Stomach (tissue), 9 donors: ENCODE measurements around the gene MAP4K5. TPM values are rescaled to one million over a fixed set of nuclear protein-coding genes. Genes with fewer than 3 reads are reported as not detected.

ENCODE experiments used
- DNase-seq, 2 donors: peaks; one replicate each; pipeline versions ENCODE4 v3.0.0 to v3.0.0-alpha.2; 2013 to 2019
- H3K27ac ChIP-seq, 5 donors: fragments of 200-600 bp in 4 of 5; sonication (generic) in 4 of 5; one replicate each; pipeline ENCODE4 v1.5.1; 2013 to 2019; ENCODE audit warnings: mild to moderate bottlenecking in 1 of 5, moderate library complexity in 1 of 5
- H3K27me3 ChIP-seq, 3 donors: fragments of 200-600 bp; sonication (generic); one replicate each; pipeline ENCODE4 v1.5.1; 2017 to 2019; ENCODE audit warnings: mixed run types in 1 of 3
- H3K36me3 ChIP-seq, 4 donors: fragments of 200-600 bp; sonication (generic); 1 replicate in 3 of 4; 2 replicates in 1 of 4; pipeline ENCODE4 v1.5.1; 2016 to 2019
- H3K4me1 ChIP-seq, 4 donors: fragments of 200-600 bp; sonication (generic); one replicate each; pipeline ENCODE4 v1.5.1; 2016 to 2019
- H3K4me3 ChIP-seq, 4 donors: fragments of 200-600 bp; sonication (generic) in 3 of 4; one replicate each; pipeline ENCODE4 v1.5.1; 2016 to 2019; ENCODE audit warnings: mild to moderate bottlenecking in 1 of 4
- H3K9me3 ChIP-seq, 4 donors: fragments of 200-600 bp; sonication (generic); one replicate each; pipeline ENCODE4 v1.5.1; 2016 to 2019
- EP300 ChIP-seq: sonication (generic); formaldehyde crosslinking; IDR thresholded peaks from one replicate; pipeline ENCODE4 v1.6.1; 2017; ENCODE audit warnings: antibody characterized with exemption
- POLR2A ChIP-seq, 4 donors: fragments of 450-650 bp; IDR thresholded peaks; one replicate each; pipeline ENCODE4 v1.6.1; 2016; ENCODE audit warnings: antibody characterized with exemption in 4 of 4, control low read depth in 2 of 4, mild to moderate bottlenecking in 1 of 4, moderate library complexity in 1 of 4
- POLR2AphosphoS5 ChIP-seq, 3 donors: sonication (generic); formaldehyde crosslinking; IDR thresholded peaks; one replicate each; pipeline ENCODE4 v1.6.1; 2016; ENCODE audit warnings: antibody characterized with exemption in 3 of 3
- WGBS, 5 donors: extraction: QIAGEN DNeasy Blood & Tissue Kit in 3 of 5; methylation state at CpG; one replicate each; pipeline versions ENCODE4 v1.1.5 to v1.1.7; 2013 to 2018; 5-methylcytosine and 5-hydroxymethylcytosine counted together
- intact Hi-C: fragments of 100-400 bp; cut with DNase I; formaldehyde crosslinking; loops from one replicate; pipeline ENCODE4 v1.15.1; 2023; ENCODE audit warnings: low total_unique reads
- polyA plus RNA-seq, 3 donors: library from polyadenylated mRNA; stranded (reverse); fragments of 200-250 nt; gene quantifications; one replicate each; pipeline ENCODE4 v1.2.3, GENCODE V29; 2013
- total RNA-seq, 5 donors: library from RNA; depleted of rRNA; stranded (reverse); fragments of >200 nt; gene quantifications; one replicate each; pipeline versions ENCODE4 v1.1.0 to v1.2.3, GENCODE V29; 2014 to 2016
- TF ChIP-seq, protein P1 (sequence below), 7 experiments: fragments of 450-650 bp in 4 of 7; fragments of 200-600 bp in 3 of 7; sonication (generic) in 3 of 7; IDR thresholded peaks; one replicate each; pipeline ENCODE4 v1.5.1; 2016 to 2019; ENCODE audit warnings: antibody characterized with exemption in 7 of 7, control low read depth in 2 of 7, mild to moderate bottlenecking in 1 of 7
- donor health status: healthy with polysubstance abuse.
- donor health status: Bipolar disorder and iron deficiency.
- donor health status: healthy.

The MAP4K5 gene
- total and polyA plus RNA-seq, 8 donors: 6.4 to 297 (median 77.3) TPM

DNA sequence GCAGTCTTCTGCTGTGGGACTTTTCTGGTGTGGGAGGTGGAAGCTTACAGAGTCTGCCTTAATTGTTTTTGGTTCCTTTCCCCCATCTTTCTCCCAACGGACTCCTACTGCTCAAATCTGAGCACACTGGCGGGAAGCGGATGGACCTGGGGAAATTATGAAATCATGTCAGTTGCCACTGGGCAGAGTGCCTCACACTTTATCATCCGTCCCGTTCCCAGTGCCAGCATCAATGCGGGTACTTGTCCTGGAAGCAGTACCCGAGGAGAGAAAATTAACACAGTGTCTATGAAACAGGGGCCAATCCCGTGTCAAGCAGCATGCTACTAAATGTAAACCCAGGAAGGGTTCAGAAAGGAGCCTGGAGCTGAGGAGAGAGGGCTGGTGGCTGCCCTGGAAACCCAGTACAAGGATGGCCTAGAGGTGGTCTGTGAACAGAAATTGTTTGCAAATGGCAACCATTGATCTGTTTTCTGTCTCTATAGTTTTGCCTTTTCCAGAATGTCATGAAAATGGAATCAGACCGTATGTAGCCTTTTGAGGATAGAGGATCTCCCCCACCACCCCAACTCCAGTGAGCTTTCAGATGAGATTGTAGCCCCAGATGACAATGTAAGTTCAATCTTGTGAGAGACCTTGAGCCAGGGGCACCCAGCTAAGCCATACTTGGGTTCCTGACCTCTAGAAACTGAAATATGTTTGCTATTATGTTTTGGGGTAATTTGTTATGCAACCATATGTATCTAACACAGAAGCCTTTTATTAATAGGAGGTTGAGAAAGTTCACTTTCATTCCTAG lies 134.8 kb downstream of the MAP4K5 start:
- 19 to 27% (median 23%) methylated on average over 9 of the region's 9 CpGs for WGBS, 5 donors
- peak overlapping the region; percentile 79 to 90 (median 85) for H3K27ac ChIP-seq

DNA sequence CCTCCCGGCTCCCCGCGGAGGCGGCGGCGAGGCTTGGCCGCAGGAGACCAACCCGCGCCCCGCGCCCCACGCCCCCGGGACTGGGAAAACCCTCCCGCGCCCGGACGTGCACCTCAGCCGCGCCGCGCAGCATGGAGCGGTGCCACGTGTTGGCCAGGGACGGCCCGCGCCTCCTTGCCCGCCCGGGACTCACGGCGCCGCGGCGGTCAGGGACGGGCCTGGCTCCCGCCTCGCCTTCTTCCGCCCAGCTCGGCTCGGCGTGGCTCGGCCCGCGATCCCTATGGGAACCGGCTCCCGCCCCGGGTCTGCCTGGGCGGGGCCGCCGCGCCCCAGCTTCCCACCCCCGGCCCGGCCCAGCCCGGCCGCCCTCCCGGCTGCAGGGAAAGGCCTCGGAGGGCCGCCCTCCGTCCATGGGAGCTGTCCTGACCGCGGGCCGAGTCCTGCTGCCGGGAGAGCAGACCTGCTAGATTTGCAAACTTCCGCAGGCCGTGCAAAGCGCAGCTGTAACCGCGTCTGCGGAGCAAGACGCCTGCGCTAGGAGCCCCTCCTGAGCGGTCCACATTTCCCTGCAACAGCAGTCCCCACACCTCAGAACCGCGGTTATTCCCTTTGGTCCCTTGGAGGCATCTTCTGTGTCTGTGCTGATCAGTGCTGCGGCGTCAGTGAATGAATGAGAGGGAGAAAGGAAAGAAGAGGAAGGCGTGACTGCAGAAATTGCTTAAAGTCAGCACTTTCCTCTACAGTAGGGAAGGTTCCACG lies 135.6 kb downstream of the MAP4K5 start, which contains the start of gene CDKL1:
CDKL1 (minus strand) TSS at position 251 of the 759 bp plus-strand sequence. CDS start 1,013 bp downstream, outside the sequence.
- H3K27me3 ChIP-seq: no peaks in the 10 kb centered on the region
- peak within 1 kb of the TSS; percentile 65 to 74 (median 69) for H3K4me3 ChIP-seq
- no peaks in the 10 kb centered on the region for H3K36me3 ChIP-seq
- TF ChIP-seq EP300 (no peak), POLR2AphosphoS5 (IDR thresholded peaks at IDR 0.05) (peak in 2 of 3 donors; percentile 46 to 60)
- intact Hi-C loops: no loop called here
- no peaks in the 10 kb centered on the region for H3K9me3 ChIP-seq
- 0 to 3% (median 1%) methylated on average over 14 to 77 of the region's 77 CpGs for WGBS, 5 donors
- H3K27ac ChIP-seq: peak within 1 kb of the TSS; percentile 79 to 90 (median 85)
- DNase-seq: peak; percentile 79 to 91
- H3K4me1 ChIP-seq: peaks cover 6 to 36% (median 23%) of the 10 kb centered on the region in 4 donors

More for the DNA sequence above, 134.8 kb downstream of the MAP4K5 start:
- Histone ChIP-seq H3K27me3 (no peaks in the 10 kb centered on the region), H3K4me1 (peaks cover 6 to 36% (median 23%) of the 10 kb centered on the region in 4 donors), H3K4me3 (peak overlapping the region; percentile 65 to 74 (median 69)), H3K36me3 (no peaks in the 10 kb centered on the region), H3K9me3 (no peaks in the 10 kb centered on the region)
- peak in 1 of 2 donors; percentile 45 for DNase-seq
- no peak for TF ChIP-seq POLR2A (IDR thresholded peaks at IDR 0.05)
- TF ChIP-seq POLR2AphosphoS5 (IDR thresholded peaks at IDR 0.05): no peak
- TF ChIP-seq, protein P1, sequence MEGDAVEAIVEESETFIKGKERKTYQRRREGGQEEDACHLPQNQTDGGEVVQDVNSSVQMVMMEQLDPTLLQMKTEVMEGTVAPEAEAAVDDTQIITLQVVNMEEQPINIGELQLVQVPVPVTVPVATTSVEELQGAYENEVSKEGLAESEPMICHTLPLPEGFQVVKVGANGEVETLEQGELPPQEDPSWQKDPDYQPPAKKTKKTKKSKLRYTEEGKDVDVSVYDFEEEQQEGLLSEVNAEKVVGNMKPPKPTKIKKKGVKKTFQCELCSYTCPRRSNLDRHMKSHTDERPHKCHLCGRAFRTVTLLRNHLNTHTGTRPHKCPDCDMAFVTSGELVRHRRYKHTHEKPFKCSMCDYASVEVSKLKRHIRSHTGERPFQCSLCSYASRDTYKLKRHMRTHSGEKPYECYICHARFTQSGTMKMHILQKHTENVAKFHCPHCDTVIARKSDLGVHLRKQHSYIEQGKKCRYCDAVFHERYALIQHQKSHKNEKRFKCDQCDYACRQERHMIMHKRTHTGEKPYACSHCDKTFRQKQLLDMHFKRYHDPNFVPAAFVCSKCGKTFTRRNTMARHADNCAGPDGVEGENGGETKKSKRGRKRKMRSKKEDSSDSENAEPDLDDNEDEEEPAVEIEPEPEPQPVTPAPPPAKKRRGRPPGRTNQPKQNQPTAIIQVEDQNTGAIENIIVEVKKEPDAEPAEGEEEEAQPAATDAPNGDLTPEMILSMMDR (IDR thresholded peaks at IDR 0.05): no peak
- TF ChIP-seq EP300: no peak
- intact Hi-C loops: no loop called here

GRCh38 chr14:50395448-50395847 lies 136.9 kb downstream of the MAP4K5 start:
- H3K27ac ChIP-seq: peak overlapping the region in 2 of 5 donors; percentile 89 to 90
- DNase-seq: no peak
- intact Hi-C loops: no loop called here

GRCh38 chr14:50394713-50395112 lies 137.7 kb downstream of the MAP4K5 start:
- peaks cover 6 to 28% (median 19%) of the 10 kb centered on the region in 4 donors for H3K4me1 ChIP-seq
- H3K27ac ChIP-seq: no peak overlapping the region
- H3K4me3 ChIP-seq: no peak overlapping the region
- TF ChIP-seq EP300 (no peak), POLR2A (IDR thresholded peaks at IDR 0.05) (no peak), POLR2AphosphoS5 (IDR thresholded peaks at IDR 0.05) (no peak)
- TF ChIP-seq, protein P1 (IDR thresholded peaks at IDR 0.05): no peak
- H3K27me3 ChIP-seq: no peaks in the 10 kb centered on the region
- H3K9me3 ChIP-seq: no peaks in the 10 kb centered on the region
- no peak for DNase-seq
- intact Hi-C loops: no loop called here
- no peaks in the 10 kb centered on the region for H3K36me3 ChIP-seq
- 90 to 96% (median 92%) methylated on average over 5 of the region's 5 CpGs for WGBS, 5 donors

More at GRCh38 chr14:50395448-50395847, 136.9 kb downstream of the MAP4K5 start:
- H3K4me3 ChIP-seq: peak overlapping the region; percentile 65 to 74 (median 69)
- no peaks in the 10 kb centered on the region for H3K27me3 ChIP-seq
- no peaks in the 10 kb centered on the region for H3K9me3 ChIP-seq
- H3K4me1 ChIP-seq: peaks cover 6 to 35% (median 22%) of the 10 kb centered on the region in 4 donors
- 64 to 72% (median 67%) methylated on average over 5 of the region's 5 CpGs for WGBS, 5 donors
- TF ChIP-seq POLR2AphosphoS5 (IDR thresholded peaks at IDR 0.05): no peak
- no peak for TF ChIP-seq POLR2A (IDR thresholded peaks at IDR 0.05)
- TF ChIP-seq, protein P1 (IDR thresholded peaks at IDR 0.05): no peak
- no peak for TF ChIP-seq EP300
- no peaks in the 10 kb centered on the region for H3K36me3 ChIP-seq
